Renal cortex interstitium (tissue), 11 donors: ENCODE results near the gene STAT5A. TPM values are rescaled to one million over a fixed set of nuclear protein-coding genes. Genes with fewer than 3 reads are reported as not detected.
"Not testable (repeated sequence)": the region's sequence is repeated elsewhere in the genome, so short reads cannot be mapped to it uniquely, and the experiment has no call there.

ENCODE experiments used
- DNase-seq, 11 donors: peaks; one replicate each; pipeline ENCODE4 v3.0.0-alpha.2; 2013; ENCODE audit warnings: low read depth in 9 of 11, low spot score in 4 of 11; ENCODE audit errors: extremely low read depth in 1 of 11
- polyA plus RNA-seq, 3 donors: library from polyadenylated mRNA; unstranded; fragments of 120-200 nt; gene quantifications; one replicate each; pipeline ENCODE4 v1.2.1, GENCODE V29; 2013; ENCODE audit not compliant: insufficient read length in 3 of 3

STAT5A gene
- polyA plus RNA-seq, 3 donors = 5.2 to 6.8 (median 5.8) TPM

- not testable (repeated sequence) for DNase-seq
Observed at GRCh38 chr17:42264366-42264765, 23.9 kb upstream of the STAT5A start.

- no peak for DNase-seq
Observed at GRCh38 chr17:42266462-42266861, 21.8 kb upstream of the STAT5A start.

GRCh38 chr17:42266918-42267766 is 21.2 kb upstream of the STAT5A start:
- no peak for DNase-seq

GRCh38 chr17:42268236-42268635 is 20.1 kb upstream of the STAT5A start:
- DNase-seq = no peak

GRCh38 chr17:42270170-42270535 is 18.1 kb upstream of the STAT5A start:
- DNase-seq = no peak

- no peak for DNase-seq
Observed at GRCh38 chr17:42270596-42270995, 17.7 kb upstream of the STAT5A start.

GRCh38 chr17:42271006-42271778 is 17.1 kb upstream of the STAT5A start:
- no peak for DNase-seq

GRCh38 chr17:42271779-42272035 is 16.6 kb upstream of the STAT5A start:
- no peak for DNase-seq

GRCh38 chr17:42272162-42272907 is 16.0 kb upstream of the STAT5A start:
- DNase-seq = no peak

GRCh38 chr17:42273474-42274252 is 14.6 kb upstream of the STAT5A start:
- DNase-seq = no peak

- DNase-seq = no peak
Observed at GRCh38 chr17:42274253-42274542, 14.1 kb upstream of the STAT5A start.

- DNase-seq = no peak
Observed at GRCh38 chr17:42274812-42275526, 13.3 kb upstream of the STAT5A start.

- DNase-seq = peak in 5 of 11 donors; percentile 28 to 43 (median 36)
Observed at GRCh38 chr17:42275527-42276358, 12.6 kb upstream of the STAT5A start.

- peak in 7 of 11 donors; percentile 44 to 79 (median 67) for DNase-seq
Observed at GRCh38 chr17:42276359-42276608, 12.0 kb upstream of the STAT5A start, which contains the start of gene STAT5B. Gene STAT5B (minus strand): TSS chr17:42276391. CDS start chr17:42232127, 44,264 bp downstream.

- DNase-seq = peak in 4 of 11 donors; percentile 38 to 62 (median 43)
Observed at GRCh38 chr17:42276609-42277341, 11.5 kb upstream of the STAT5A start.

GRCh38 chr17:42277342-42277712 is 11.0 kb upstream of the STAT5A start:
- DNase-seq = no peak
